ENCODE results near the gene SLC6A17.

DNA sequence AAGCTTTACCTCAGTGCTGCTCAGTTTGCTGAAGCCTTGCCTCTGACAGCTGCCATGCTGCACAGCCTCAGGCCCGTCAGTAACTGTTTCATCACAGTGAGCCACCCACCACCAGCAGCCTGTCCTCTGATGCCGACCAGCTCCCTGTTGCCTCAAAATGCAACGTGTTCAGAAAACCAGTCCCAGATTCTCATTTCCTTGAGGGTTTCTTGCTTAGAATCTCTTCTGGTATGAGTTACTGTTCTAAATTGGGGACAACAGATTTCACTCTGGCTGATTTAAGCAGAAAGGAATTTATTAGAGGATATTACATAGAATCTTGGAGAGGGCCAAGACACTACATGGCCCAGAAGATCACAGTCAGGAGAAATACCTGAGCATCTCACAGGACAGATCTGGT is 27.1 kb upstream of the SLC6A17 start:
- TF ChIP-seq, protein P1, sequence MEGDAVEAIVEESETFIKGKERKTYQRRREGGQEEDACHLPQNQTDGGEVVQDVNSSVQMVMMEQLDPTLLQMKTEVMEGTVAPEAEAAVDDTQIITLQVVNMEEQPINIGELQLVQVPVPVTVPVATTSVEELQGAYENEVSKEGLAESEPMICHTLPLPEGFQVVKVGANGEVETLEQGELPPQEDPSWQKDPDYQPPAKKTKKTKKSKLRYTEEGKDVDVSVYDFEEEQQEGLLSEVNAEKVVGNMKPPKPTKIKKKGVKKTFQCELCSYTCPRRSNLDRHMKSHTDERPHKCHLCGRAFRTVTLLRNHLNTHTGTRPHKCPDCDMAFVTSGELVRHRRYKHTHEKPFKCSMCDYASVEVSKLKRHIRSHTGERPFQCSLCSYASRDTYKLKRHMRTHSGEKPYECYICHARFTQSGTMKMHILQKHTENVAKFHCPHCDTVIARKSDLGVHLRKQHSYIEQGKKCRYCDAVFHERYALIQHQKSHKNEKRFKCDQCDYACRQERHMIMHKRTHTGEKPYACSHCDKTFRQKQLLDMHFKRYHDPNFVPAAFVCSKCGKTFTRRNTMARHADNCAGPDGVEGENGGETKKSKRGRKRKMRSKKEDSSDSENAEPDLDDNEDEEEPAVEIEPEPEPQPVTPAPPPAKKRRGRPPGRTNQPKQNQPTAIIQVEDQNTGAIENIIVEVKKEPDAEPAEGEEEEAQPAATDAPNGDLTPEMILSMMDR (IDR thresholded peaks at IDR 0.05; ENCODE audit: low read length): no peak
- TF ChIP-seq EZH2 (IDR thresholded peaks at IDR 0.05; ENCODE audit: borderline replicate concordance, low read length): no peak
